HG03432 (cell line): ENCODE measurements around the gene HS2ST1.

Source experiments
- ATAC-seq: cut with Tn5 transposase; IDR thresholded peaks from one replicate; pipeline ENCODE4 v1.9.1; 2021; ENCODE audit warnings: mild to moderate bottlenecking, moderate library complexity; ENCODE audit not compliant: unreplicated experiment

HS2ST1 gene

DNA sequence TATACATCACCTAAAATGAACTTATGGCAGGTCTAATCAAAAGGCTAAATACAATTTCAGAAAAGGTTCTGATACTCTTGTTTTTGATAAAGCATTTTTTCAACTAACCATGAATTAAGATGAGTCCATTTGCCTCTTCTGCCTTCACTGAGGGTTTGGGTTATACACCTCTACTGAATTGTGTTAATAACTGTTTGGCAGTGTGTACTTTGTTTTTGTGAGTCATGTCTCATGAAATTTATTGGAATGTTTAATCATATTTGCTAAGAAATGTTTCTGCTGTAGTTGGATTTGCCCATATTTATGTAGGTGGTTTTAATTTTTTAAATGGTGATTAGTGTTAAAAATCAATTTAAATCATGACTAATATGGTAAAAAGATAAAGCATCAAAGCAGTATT lies 190.5 kb downstream of the HS2ST1 start:
- no peak for ATAC-seq

DNA sequence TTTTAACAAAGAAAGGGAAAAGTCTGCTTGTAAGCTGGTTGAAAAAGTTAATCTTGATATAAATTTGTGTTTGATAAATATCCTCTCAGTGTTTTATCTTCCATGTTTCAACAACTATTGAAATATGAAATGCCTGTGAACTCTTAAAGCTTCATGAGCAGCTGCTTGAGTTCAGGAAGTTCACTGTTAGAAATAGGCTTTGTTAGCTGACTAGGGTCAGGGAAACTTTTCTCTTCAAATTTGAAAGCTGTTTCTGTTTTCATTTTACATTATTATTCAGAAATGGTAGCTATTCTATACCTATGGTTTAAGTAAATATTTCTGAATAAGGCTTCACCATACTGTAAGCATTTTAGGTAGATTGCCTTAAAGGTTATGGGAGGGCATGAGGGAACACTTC lies 191.7 kb downstream of the HS2ST1 start:
- ATAC-seq = peak; percentile 64

- ATAC-seq = no peak
These were observed 192.4 kb downstream of the HS2ST1 start for GRCh38 chr1:87106867-87107266.

DNA sequence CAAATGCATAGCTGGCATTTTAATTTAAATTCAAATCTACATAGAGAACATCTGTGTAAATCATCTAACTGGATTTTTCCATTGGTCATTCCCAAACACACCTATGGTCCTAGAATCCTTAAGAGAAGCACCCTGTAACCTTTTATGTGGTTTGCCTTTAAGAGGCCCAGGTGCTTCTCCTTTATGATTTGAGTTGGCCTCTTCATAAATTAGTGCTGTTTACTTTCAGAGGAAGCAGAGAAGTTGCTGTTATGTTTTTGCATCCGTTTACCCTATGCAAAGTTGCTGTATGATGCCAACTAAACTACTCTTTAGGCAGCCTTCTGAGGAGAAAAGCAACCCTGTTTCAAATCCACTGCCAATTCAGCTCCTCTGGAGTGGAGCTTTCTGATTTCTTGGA lies 193.8 kb downstream of the HS2ST1 start:
- ATAC-seq = no peak

DNA sequence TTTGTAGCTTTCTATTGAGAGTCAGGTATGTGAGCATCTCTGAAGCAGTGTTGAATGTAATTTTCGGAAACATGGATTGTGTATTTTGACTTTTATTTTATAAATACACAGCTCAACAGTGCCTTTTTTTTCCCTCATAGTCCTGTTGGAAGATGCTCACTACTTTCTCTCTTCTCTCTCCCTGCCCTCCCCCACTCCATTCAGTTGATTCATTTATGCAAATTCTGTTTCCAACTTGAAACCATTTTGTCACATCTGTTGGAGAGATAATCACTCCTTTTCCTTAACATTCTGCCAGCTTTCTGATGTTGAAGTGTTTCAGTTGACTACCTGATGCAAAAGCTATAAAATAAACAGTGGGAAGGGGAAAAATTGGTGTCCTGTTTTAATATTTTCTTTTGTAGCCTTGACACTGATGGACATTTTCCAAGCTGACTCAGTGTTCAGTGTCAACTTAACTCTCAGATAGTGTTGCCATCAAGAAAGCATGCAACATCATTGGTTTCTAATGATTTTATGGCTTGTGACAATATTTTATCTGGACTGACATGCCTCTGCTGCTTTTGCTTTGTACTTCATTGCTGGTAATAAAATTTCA lies 194.5 kb downstream of the HS2ST1 start:
- ATAC-seq = no peak

- ATAC-seq = no peak
These were observed 197.4 kb downstream of the HS2ST1 start for GRCh38 chr1:87111659-87112371.

- no peak for ATAC-seq
These were observed 198.9 kb downstream of the HS2ST1 start for GRCh38 chr1:87113313-87113712.

DNA sequence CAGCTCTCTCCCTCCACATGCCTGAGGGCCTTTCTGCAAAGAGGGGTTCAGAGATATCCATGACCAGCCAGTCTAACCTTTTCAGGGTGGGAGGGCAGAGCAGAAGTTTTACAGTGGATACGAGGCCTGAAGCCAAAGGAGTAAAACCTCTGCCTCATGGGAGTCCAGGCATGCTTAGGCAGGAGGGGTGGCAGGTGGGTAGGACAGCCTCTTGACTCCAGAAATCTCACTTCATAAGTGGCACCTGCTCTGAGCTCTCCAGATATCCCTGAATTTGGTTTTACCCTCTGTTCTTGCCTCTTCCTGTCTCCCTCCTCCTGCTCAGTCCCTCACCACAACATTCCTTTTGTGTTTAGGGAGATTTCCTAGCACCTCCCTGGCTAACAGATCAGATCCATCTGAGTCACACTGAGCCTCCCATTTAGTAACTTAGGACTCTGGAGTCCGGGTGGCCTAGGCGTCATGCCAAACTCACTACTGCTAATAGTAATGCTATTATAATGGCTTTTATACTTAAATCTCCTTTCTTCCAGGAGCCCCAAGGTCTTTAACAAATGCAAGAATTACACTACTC lies 201.0 kb downstream of the HS2ST1 start:
- no peak for ATAC-seq

- ATAC-seq = no peak
These were observed 201.5 kb downstream of the HS2ST1 start for GRCh38 chr1:87115891-87116290.

DNA sequence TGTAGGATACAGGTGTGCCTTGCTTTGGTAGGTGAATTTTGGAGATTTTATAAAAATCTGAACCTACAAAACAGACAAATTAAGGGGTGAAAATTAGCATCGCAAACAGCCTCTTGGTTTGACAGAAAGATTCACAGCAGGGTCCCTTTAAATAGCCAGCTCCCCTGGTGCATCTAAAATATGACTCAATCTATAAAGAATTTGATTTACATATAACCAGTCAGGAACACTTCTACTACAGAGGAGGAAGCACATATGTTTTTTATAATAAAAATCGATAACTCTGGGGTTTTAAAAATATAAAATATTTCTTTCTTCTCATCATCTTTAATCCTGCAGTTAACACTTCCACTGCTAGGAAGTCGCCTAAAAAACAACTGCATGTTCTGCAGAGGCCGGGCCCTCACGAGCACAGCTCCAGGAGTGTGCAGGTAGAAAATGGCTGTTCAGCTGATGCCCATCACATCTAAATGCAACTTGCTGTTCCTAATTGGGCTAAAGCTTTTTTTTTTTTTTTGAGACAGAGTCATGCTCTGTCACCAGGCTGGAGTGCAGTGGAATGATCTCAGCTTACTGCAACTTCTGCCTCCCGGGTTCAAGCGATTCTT lies 203.4 kb downstream of the HS2ST1 start:
- ATAC-seq = no peak

- no peak for ATAC-seq
These were observed 205.2 kb downstream of the HS2ST1 start for GRCh38 chr1:87119541-87120140.

GRCh38 chr1:87120779-87121178 lies 206.3 kb downstream of the HS2ST1 start:
- no peak for ATAC-seq

DNA sequence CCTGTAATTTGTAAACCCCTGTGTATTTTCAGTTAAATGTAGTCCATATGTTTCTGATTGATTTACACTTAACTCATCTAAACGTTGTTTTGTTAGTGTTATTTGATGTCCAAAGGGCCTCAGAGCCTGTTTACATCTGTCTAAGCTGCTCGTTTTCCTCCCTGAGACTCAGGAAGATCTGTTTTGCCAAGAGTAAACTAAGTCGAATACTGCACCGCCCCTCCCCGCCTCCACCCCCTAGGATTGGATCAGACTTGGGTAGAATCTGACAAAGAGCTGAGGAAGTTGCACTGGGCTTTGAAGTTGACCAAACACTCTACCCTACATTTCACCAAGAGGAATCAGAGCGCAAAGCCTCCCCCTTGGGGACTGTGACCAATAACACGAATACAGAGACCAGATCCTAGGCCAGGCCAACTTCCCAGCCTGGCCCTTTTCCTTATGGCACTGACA lies 207.3 kb downstream of the HS2ST1 start:
- ATAC-seq = no peak

DNA sequence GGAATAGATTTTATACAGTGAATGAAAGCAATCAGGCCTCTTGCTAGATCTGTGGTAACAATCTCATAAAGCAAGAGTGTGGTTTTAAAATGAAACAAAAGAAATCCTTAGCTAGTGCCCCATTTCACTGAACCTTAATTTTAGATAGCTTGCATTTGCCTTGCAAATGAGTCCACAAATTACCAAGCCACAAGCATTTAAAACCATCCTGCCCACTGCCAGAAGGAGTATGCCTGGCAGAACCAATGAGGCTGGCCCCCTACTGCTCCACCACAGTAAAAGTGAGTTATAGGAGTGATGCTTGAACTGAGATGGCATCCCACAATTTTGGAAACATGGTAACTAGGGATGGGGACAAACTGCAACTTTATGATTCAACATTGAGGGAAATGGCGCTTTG lies 207.8 kb downstream of the HS2ST1 start:
- ATAC-seq = no peak

GRCh38 chr1:87123610-87124009 lies 209.2 kb downstream of the HS2ST1 start:
- no peak for ATAC-seq

DNA sequence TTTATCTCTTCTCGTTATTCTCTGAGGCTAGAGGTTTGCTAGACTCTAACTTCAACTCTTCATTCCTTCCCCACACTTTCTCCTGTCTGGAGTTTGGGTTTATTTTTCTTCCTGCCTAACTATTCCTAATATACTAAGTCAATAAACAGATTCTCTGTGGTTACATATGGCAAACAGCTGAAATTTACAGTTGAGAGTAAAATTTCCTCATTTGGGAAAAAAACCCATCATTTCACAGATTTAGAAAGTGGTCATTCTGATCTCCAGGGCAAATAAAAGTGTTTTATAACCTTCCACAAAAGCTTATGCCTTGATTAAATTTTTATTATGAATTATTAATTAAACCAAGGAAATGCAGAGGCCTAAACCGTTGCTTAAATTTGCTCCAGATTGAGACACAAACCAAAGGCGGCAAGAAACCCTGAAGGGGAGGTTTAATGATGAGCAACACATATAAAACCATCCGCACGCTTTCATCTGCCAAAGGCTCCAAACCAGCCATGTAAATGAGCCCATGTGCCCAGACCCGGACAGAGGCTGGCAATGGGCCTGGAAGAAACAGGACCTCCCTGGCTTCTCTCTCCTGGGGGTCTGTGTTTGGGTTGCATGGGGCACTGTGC lies 212.6 kb downstream of the HS2ST1 start:
- ATAC-seq = no peak

- no peak for ATAC-seq
These were observed 213.1 kb downstream of the HS2ST1 start for GRCh38 chr1:87127581-87127980.

- ATAC-seq = no peak
These were observed 214.6 kb downstream of the HS2ST1 start for GRCh38 chr1:87129038-87129437.

DNA sequence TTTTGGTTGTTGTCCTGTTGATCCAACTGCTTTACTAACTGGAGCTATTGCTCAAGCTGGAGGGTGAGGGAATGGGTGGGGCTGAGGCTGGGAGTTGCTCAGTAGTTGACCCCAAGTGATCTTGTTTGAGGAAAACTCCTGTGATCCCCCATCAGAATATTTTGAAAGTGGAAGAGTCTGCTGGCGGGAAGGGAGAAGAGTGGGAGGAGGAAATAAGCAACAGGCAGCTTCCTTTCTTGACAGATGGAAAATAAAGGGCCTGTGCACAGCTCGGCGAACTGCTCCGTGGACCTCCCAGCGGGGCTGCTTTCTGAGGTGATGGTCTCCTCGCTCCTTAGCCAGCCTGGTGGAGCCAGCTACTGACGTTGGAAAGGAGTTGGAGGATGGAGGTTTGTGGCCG lies 215.2 kb downstream of the HS2ST1 start:
- ATAC-seq = no peak

DNA sequence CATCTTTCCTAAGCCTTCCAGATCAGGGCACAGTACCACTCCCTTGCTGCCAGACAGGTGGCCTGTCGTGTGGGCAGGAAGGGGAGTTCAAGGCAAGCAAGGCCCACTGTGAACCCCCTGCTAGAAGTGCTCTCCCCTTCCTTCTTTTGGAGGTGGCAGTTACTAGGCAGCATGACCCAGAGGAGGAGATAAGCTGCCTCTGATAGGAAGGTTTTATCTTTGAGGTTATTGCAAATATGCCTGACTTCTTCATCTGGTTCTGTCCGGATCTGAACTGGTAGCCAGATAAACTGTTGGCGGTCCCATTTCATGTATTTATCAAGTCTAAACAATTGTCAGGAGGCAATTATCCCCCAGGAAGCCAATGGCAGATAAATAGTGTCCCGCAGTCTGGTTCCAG lies 216.0 kb downstream of the HS2ST1 start:
- no peak for ATAC-seq

- peak; percentile 99 for ATAC-seq
These were observed 217.4 kb downstream of the HS2ST1 start for GRCh38 chr1:87131809-87132283.
